Neural cell (in vitro differentiated cells): ENCODE data around the gene UNC119B.

Experiments used
- CTCF ChIP-seq: fragments of 450-650 bp; IDR thresholded peaks from 2 replicates; pipeline ENCODE4 v1.5.1; 2014; ENCODE audit warnings: antibody characterized with exemption, mild to moderate bottlenecking, moderate library complexity; ENCODE audit not compliant: poor library complexity, severe bottlenecking
- EP300 ChIP-seq: fragments of 450-650 bp; conservative IDR thresholded peaks from 2 replicates; pipeline ENCODE4 v1.6.1; 2014; ENCODE audit warnings: antibody characterized with exemption, mild to moderate bottlenecking, moderate library complexity; ENCODE audit not compliant: poor library complexity, severe bottlenecking
- EZH2 ChIP-seq: fragments of 200-600, 300-800 bp; shearing (Covaris generic), sonication (generic); IDR thresholded peaks from 2 replicates; pipeline ENCODE4 v1.6.1; 2014; ENCODE audit warnings: antibody characterized with exemption, low read length, borderline replicate concordance, mild to moderate bottlenecking; ENCODE audit not compliant: insufficient read depth, poor library complexity, severe bottlenecking
- POLR2AphosphoS5 ChIP-seq: IDR thresholded peaks from 2 replicates; pipeline ENCODE4 v1.6.1; 2012
- SMC3 ChIP-seq: fragments of 450-650 bp; conservative IDR thresholded peaks from 2 replicates; pipeline ENCODE4 v1.6.1; 2014; ENCODE audit warnings: antibody characterized with exemption, mild to moderate bottlenecking, moderate library complexity; ENCODE audit not compliant: poor library complexity
- TAF1 ChIP-seq: IDR thresholded peaks from 2 replicates; pipeline ENCODE4 v1.6.1; 2012; ENCODE audit warnings: low read depth

DNA sequence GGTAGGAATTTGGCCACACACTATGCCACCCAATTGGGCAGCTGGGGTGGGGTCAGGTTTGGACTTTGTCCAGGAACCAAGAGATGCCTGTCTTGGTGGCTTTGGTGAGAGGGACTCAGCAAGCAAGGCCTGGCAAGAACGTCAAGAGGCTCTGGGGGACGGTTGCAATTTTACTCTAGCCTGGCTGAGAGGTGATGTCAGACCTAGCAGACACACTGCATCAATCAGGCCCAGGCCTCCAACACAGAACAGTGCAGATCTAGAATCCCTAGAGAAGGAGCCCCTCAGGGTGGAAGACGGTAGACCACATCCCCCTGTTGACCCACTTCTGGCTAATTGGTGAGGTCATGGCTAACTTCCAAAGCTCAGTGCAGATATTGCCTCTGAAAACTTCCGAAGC is 1.6 kb upstream of the UNC119B start:
- TF ChIP-seq CTCF (no peak), TAF1 (no peak), POLR2AphosphoS5 (no peak), SMC3 (no peak), EP300 (no peak), EZH2 (no peak)
